DMS153 treated with DMSO at 0.1 percent for 48 hours (cell line): ENCODE results near the gene TIMM50.

Experiments
- DNase-seq: peaks from one replicate; lab custom pipeline; 2025; ENCODE audit not compliant: unreplicated experiment; lab: John Stamatoyannopoulos, UW

TIMM50 gene

DNA sequence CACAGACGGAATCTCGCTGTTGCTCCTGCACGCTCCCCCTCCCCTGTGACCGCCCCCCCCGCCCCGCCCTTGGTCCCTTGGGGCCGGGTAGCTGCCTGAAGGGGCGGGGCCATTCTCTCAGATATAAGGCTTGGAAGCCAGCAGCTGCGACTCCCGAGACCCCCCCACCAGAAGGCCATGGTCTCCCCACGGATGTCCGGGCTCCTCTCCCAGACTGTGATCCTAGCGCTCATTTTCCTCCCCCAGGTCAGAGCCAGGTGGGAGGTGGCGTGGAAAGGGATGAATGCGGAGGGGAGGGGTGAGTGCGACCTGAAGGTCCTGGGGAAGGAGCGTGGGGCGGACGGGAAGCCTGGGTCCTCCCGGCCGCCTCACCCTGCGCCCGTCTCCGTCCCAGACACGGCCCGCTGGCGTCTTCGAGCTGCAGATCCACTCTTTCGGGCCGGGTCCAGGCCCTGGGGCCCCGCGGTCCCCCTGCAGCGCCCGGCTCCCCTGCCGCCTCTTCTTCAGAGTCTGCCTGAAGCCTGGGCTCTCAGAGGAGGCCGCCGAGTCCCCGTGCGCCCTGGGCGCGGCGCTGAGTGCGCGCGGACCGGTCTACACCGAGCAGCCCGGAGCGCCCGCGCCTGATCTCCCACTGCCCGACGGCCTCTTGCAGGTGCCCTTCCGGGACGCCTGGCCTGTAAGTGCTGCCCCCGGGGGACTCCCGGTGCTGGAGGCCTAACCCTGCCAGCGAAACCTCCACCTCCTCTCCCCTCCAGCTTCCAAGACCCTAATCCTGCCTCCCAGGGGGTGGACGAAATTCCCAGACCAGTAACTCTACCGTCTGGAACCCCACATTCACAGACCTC is 18.4 kb downstream of the TIMM50 start, which contains the start of gene DLL3:
Gene DLL3, plus strand, starts transcription at position 150 of the 845 bp plus-strand sequence. Its CDS starts 28 bp downstream, at position 178.
- peak; percentile 47 for DNase-seq

- DNase-seq: no peak
Observed at GRCh38 chr19:39499932-39500331, 19.3 kb downstream of the TIMM50 start.

GRCh38 chr19:39500543-39500942 is 19.9 kb downstream of the TIMM50 start:
- DNase-seq: no peak

DNA sequence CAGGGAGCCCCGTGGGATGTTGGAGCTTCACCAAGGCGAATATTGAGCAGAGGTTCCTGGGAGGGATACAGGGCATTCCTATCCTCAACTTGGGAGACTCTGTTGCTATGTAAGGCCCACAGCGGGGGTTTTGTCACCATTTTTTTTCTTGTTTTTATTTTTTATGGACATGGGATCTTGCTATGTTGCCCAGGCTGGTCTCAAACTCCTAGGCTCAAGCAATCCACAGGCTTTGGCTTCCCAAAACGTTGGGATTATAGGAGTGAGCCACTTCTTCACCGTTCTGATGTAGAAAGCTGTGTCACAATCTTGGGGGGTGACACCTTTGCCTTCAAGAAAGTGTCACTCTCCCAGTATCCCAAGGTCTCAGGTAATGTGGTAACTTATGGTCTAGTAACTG is 20.7 kb downstream of the TIMM50 start:
- no peak for DNase-seq

DNA sequence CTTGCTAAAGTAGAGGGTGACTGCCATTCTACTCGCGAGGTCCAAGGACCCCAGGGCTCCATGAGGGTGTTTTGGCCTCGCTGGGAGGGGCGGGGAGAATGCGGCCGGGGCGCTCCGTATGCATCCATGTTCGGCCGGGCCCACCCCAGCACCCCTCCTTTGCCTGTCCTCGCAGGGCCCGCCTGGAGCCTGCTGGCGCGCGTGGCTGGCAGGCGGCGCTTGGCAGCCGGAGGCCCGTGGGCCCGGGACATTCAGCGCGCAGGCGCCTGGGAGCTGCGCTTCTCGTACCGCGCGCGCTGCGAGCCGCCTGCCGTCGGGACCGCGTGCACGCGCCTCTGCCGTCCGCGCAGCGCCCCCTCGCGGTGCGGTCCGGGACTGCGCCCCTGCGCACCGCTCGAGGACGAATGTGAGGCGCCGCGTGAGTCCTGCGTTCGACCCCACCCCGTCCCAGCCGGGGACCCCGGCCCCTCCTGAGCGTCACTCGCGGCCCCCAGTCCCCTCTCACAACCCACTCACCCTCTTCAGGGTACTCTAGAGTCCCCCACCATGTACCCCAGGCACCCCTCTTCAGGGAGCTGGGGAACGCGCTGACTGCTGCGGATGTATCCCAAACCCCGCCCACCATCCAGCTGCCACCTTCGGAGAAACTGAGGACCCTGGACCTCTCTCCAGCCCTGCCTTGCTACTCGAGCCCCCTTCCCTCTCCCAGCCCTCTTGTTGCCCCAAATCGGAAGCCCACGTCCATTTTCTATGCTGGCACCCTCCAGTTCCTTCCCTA is 22.2 kb downstream of the TIMM50 start:
- DNase-seq: no peak

DNA sequence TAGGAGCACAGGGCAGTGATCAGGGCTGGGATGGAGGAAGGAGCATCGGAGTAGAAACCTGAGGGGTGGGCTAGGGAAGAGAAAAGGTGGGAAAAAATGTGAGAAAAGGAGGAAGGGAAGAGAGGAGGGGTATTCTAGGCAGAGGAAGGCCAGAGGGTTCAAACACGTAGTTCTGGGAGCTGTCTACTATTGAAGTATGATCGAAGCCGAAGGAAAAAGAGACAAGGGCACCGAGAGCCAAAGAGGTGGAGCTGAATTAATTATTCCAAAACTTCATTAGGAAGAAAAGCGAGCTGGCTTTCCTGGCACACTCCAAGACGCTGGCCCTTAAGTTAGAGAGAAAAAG is 25.9 kb downstream of the TIMM50 start:
- no peak for DNase-seq

DNA sequence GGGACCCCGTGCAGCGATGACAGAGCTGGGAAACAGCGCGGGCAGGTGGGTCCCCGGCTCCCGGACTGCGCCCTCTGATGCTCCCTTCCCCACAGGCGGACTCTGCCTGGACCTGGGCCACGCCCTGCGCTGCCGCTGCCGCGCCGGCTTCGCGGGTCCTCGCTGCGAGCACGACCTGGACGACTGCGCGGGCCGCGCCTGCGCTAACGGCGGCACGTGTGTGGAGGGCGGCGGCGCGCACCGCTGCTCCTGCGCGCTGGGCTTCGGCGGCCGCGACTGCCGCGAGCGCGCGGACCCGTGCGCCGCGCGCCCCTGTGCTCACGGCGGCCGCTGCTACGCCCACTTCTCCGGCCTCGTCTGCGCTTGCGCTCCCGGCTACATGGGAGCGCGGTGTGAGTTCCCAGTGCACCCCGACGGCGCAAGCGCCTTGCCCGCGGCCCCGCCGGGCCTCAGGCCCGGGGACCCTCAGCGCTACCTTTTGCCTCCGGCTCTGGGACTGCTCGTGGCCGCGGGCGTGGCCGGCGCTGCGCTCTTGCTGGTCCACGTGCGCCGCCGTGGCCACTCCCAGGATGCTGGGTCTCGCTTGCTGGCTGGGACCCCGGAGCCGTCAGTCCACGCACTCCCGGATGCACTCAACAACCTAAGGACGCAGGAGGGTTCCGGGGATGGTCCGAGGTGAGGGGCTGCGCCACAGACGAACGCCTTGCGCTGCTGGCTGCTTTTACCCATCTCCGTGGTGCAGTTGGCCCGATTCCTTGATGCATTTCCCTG is 26.5 kb downstream of the TIMM50 start:
- peak; percentile 73 for DNase-seq

GRCh38 chr19:39507715-39508364 is 27.2 kb downstream of the TIMM50 start:
- DNase-seq: no peak

- no peak for DNase-seq
Observed at GRCh38 chr19:39508629-39509028, 28.0 kb downstream of the TIMM50 start.

DNA sequence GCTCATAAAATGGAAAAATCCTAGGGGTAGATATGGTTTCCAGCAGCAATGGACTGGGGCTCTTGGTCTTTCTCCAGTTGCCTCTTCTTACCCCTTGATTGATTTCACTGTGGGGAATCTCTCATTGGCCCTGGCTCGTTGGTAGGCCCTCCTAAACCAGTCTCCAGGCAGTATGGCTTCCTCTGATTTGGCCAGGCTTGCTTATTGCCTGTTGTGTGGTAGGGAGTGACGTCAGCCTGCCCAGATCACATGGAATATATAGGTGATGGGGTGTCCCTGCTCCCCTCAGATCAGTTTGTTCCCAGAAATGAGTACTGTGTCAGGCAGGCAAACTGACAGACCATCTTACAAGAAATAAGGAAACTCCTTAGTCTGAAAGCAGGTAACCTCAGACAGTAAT is 28.6 kb downstream of the TIMM50 start:
- no peak for DNase-seq

GRCh38 chr19:39512988-39513387 is 32.4 kb downstream of the TIMM50 start:
- DNase-seq: no peak

DNA sequence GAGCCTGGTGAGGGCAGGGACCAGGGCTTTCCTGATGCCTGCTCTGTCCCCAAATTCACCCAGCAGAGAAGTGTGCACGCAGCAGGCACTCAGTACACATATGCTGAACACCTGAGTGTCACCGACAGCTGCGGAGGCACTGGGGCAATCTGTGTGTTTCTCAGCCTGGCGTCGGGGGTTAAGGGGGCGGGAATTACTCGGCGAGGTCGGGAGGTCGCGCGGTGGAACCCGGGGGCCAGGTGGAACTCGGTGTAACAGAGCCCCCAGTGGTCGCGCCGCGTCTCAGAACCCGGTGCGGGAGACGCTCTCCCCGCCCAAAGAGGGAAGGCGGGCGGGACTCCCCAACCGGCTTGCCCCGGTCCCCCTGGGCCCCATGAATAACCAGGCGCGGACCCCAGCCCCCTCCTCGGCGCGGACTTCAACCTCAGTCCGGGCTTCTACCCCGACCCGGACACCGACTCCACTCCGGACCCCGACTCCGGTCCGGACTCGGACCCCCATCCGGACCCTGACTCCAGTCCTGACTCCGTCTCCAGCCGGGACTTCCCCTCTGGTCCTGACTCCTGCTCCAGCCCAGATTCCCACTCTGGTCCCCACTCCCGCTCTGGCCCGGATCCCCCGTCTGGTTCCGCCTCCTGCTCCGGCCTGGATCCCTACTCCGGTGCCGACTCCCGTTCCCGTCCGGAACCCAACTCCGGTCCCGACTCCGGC is 34.4 kb downstream of the TIMM50 start, which contains the start of gene SELENOV:
Gene SELENOV, plus strand, starts transcription at position 300 of the 711 bp plus-strand sequence. Its CDS starts 74 bp downstream, at position 374.
- no peak for DNase-seq

DNA sequence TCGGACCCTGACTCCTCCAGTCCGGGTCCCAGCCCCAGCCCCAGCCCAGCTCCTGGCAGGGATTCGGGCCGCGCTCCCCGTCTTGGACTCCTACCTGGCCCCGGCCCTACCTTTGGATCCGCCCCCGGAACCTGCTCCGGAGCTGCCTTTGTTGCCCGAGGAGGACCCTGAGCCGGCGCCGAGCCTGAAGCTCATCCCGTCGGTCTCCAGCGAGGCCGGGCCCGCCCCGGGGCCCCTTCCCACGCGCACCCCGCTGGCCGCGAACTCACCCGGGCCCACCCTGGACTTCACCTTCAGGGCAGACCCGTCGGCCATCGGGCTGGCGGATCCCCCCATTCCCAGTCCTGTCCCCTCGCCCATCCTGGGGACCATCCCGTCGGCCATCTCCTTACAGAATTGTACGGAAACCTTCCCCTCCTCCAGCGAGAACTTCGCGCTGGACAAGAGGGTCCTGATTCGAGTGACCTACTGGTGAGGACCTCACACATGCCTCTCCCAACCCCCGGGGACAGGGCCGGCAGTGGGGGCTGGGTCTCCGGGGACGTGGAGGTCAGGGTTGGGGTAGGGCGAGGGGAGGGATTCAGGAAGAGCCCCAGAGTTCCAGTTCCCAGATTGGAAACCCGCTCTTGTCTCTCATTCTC is 35.0 kb downstream of the TIMM50 start:
- DNase-seq: no peak

DNA sequence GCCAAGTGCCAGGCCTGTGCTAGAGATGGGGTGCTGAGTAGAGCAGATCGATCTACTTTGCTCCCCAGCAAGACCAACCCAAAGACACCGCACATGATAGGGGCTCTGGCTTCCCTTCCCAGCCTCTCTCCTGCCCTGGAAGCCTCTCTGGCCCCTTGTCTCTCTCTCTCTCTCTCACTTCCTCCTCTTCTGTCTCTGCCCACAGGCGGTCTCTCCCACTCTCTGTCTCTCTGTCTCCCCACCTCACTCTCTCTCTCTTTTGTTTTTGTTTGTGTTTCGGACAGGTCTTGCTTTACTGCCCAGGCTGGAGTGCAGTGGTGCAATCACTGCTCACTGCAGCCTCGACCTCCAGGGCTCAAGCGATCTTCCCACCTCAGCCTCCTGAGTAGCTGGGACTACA is 35.6 kb downstream of the TIMM50 start:
- DNase-seq: no peak

GRCh38 chr19:39517432-39517831 is 36.8 kb downstream of the TIMM50 start:
- DNase-seq: no peak

DNA sequence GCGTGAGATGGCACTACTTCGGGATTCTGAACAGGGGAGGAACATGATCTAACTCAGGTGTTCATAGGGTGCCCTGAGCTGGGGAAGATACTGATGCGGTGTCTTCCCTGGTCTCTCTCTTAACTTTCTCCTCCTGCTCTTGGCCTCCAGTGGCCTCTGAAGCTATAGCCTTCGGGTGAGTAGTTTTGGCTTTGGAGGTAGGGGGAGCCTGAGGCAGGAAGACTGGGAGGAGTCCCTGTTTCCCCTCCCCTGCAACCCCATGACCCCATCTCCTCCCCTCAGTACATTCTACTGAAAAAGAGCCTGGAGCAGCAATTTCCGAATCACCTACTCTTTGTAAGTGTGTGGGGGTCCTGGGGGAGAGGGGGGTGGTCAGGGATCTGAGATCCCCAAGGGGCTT is 37.8 kb downstream of the TIMM50 start:
- no peak for DNase-seq

GRCh38 chr19:39518975-39519374 is 38.3 kb downstream of the TIMM50 start:
- no peak for DNase-seq

- no peak for DNase-seq
Observed at GRCh38 chr19:39520541-39521484, 40.2 kb downstream of the TIMM50 start.

- no peak for DNase-seq
Observed at GRCh38 chr19:39524495-39524894, 43.9 kb downstream of the TIMM50 start.
